HG02884 (cell line): ENCODE measurements around the gene BEST2.

Experiments used
- ATAC-seq: cut with Tn5 transposase; IDR thresholded peaks from one replicate; pipeline ENCODE4 v1.9.1; 2021; ENCODE audit warnings: mild to moderate bottlenecking, moderate library complexity; ENCODE audit not compliant: unreplicated experiment

Gene BEST2

GRCh38 chr19:12785431-12786031 is 33.9 kb downstream of the BEST2 start:
- ATAC-seq, result no peak

DNA sequence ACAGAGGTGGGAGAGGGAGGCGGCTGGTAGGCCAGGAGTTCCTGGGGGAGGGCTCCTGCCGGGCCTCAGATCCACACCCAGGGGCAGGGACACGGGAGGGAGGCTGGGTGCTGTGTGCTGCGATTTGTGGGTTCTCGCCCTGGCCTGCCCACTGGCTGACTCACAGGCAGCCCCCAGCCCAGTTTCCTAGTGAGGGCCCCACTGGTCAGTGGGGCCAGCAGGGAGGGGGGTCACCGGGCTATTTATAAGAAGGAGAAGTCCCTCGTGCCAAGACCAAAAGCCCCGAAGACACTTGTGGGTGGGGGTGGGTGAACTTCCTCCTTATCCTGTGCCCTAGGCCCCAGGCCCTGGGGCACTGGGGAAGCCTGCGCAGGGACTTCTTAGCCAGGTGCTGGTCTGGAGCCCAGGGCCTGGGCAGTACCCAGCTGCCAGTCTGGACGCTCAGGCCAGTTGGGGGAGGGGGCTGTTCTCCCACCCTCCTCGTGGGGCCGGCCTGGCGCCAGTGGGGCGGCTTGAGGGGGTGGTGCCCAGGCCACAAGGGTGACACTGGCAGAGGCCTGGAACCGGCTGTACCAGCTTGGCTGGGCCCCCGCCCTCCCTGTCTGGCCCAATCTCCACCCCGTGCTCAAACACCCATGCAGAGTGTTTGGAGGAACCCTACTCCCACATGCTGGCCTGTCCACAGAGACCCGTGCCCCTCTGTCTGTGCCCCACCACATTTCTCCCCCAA is 34.7 kb downstream of the BEST2 start:
- ATAC-seq, result no peak

GRCh38 chr19:12786952-12787351 is 35.4 kb downstream of the BEST2 start:
- ATAC-seq, result no peak

- ATAC-seq, result no peak
These were observed 35.9 kb downstream of the BEST2 start for GRCh38 chr19:12787458-12787857.

DNA sequence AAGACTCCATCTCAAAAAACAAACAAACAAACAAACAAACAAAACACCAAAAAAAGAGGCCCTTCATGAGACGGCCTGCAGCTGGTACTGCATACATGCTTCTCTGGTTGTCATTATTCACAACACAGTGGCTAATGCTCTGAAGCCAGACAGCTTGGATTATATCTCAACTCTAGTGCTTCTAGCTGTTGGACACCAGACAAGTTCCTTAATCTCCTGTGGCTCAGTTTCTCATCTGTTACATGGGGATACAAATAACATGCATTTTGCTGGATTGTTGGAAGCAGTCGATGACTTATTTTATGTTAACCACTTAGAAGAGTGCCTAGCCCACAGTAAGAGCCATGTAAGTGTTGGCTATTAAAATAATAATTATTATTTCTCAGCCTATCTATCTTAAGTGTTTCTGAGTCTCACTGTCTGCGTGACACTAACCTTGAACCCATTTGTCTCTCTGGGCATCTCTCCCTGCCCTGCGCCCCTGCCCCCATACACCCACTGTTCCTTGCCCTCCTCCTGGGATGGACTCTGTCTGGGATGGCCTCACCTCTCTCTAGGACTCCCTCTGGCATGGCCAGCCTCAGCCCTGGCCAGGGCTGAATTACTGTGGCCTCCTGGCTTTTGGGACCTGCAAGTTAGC is 36.6 kb downstream of the BEST2 start:
- ATAC-seq, result no peak

- no peak for ATAC-seq
These were observed 37.1 kb downstream of the BEST2 start for GRCh38 chr19:12788682-12789097.

DNA sequence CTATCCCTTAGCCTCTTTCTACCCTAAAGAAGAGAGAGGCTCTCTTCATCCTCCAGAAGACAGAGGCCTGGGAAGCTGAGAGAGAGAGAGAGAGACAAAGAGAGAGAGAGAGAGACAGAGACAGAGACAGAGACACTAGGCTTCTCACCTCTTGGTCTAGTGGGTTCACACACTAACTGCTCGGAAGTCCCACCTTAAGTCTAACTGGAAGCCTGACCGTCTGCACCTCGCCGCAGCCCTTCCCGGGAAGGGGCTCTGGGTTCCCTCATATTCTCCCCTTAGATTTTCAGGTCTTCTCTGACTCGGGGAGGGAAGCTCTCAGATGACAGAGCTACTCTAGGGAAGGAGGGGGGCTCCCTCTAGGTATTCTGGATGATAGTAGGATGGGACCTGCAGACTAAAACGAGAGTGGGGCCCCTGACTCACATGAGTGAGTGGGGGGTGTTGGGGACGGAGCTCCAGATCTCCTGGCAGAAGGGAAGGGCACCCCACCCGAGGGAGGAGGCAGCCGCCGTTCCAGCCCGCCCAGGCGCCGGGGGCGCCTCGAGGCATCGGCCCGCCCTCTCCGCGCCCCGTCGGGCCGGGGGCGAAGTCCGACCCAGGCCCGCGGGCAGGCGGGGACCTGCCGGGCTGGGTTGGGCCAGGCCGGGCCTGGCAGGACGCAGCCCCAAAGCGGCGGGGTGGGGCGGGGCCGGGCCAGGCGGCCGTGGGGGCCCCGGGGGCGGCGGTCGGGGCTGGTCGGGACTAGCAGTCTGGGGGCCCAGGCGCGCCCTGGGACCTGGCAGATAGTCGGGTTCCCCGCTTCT is 37.7 kb downstream of the BEST2 start:
- no peak for ATAC-seq

DNA sequence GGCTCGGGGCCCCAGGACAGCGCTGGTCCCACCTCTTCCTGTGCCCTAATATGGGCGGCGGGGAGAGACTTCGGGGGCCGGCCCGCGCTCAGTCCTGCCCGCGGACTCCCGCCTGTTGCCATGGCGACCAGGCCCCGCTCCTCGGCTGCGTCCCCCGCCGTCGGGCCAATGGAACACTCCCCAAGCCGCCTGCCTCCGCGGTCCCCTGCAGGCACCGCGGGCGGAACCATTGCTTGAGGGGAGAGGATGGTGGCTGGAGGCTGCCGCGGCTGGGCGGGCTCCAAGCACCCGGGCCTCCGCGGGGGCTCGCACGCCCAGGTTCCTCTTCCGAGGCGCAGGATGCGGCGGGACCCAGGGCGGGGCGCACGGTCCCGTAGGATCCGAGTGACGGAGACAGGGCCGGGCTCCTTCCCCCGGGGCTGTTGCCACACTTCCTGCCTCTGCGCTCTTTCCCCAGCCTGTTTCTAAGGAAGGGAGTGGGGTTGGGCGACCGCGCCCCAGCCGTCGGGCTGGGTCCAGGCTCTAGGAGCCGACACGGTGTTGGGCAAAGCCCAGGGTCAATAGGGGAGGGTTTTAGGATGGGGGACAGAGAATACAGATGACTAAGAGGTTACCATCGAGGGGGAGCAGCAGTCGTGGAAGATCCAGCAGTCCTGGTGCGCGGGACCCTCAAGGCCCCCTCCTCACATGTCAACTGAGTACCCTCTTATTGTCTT is 38.5 kb downstream of the BEST2 start:
- peak; percentile 44 for ATAC-seq

DNA sequence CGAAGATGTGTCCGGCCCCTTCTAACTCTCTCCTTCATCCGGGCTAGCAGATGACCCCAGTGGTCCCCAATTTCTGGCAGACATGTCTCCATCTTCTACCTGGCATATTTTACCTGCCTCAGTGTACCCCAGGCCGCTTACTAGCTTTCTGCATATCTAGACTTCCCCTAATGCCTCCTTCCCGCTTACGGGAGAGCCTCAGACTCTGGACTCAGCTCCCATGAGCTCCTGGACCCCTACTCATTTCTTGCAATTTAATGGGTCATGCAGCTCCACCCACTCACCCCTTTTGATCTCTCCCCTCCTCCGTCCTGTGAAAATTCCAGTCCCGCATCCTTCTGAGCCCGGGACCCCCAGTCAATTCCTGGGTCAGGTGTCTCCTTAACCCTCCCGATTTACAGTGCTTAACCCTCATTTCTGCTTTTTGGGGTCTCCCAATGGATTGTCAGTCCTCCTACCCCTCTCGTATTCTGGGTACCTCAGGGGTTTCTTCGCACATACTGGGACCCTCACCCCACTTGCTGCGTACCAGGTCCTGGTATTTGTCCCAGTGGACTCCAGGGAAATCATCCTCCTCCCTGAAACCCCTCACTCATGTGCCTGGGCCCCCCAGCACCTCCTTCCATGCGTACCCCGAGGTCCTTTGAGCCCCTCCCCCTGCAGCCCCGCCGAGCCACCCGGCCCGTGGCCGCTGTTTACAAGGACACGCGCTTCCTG is 39.2 kb downstream of the BEST2 start:
- ATAC-seq, result no peak

- no peak for ATAC-seq
These were observed 39.9 kb downstream of the BEST2 start, which contains the start of gene JUNB for GRCh38 chr19:12791345-12792050. Gene JUNB, plus strand, starts transcription at chr19:12791486. Its CDS starts 286 bp downstream, at chr19:12791772.

DNA sequence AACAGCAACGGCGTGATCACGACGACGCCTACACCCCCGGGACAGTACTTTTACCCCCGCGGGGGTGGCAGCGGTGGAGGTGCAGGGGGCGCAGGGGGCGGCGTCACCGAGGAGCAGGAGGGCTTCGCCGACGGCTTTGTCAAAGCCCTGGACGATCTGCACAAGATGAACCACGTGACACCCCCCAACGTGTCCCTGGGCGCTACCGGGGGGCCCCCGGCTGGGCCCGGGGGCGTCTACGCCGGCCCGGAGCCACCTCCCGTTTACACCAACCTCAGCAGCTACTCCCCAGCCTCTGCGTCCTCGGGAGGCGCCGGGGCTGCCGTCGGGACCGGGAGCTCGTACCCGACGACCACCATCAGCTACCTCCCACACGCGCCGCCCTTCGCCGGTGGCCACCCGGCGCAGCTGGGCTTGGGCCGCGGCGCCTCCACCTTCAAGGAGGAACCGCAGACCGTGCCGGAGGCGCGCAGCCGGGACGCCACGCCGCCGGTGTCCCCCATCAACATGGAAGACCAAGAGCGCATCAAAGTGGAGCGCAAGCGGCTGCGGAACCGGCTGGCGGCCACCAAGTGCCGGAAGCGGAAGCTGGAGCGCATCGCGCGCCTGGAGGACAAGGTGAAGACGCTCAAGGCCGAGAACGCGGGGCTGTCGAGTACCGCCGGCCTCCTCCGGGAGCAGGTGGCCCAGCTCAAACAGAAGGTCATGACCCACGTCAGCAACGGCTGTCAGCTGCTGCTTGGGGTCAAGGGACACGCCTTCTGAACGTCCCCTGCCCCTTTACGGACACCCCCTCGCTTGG is 40.7 kb downstream of the BEST2 start:
- no peak for ATAC-seq

GRCh38 chr19:12792853-12793289 is 41.3 kb downstream of the BEST2 start:
- ATAC-seq, result no peak

DNA sequence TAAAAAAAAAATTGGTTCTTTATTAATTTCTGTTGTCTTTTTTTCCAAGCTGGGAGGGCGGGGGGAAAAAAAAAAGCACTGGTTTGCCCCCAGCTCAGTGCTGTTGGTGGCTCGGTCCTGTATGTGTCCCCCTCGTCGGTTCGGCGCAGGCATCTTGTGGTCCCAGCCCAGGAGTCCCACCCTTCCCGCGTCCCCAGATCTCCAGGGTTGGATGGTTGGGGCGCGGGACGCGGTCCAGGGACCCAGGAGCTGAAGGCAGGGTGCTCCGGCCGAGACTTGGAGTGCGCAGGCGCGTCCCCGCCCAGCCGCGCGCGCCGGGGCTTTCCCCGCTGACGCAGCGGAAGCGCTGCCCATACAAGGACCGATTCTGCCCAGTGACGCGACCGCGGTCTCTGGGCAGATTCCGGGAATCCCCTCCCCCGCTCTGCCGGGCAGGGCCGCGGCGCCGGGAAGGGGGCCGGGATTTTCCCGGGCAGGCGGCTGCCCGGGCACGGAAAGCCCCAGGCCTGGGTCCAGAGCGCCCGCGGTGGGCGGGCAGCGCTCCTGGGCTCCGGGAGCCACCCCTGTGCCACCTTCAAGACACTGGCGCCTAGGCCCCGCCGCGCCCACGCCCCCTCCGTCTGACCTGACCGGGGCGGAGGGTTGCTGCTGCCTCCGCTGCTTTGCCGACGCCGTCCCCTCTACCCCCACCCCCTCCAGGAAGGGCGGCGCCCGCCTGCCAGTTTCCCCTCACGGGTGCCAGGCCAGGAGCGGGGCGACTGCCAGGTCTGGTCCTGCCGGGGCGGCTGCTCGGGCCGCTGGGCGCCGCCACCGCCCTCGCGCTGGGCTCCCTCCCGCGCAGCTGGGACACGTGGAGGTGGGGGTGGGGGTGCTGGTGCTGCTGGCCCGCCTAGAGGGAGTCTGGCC is 42.0 kb downstream of the BEST2 start:
- ATAC-seq, result no peak

GRCh38 chr19:12794196-12794941 is 42.8 kb downstream of the BEST2 start:
- ATAC-seq, result no peak

DNA sequence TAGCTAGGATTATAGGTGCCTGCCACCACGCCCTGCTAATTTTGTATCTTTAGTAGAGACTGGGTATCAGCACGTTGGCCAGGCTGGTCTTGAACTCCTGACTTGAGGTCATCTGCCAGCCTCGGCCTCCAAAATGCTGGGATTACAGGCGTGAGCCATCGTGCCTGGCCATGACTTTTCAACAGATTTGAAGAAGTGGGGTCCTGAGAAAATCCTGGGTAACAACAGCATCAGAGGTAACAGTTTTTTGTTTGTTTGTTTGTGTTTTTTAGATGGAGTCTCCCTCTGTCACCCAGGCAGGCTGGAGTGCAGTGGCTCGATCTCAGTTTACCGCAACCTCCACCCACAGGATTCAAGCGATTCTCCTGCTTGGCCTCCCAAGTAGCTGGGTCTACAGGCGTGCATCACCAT is 43.4 kb downstream of the BEST2 start:
- no peak for ATAC-seq

- no peak for ATAC-seq
These were observed 44.8 kb downstream of the BEST2 start for GRCh38 chr19:12796146-12797071.
